KOPT-K1 (cell line): ENCODE results near the gene ACAT2.
"Not testable (repeated sequence)": the region's sequence is repeated elsewhere in the genome, so short reads cannot be mapped to it uniquely, and the experiment has no call there.

Experiments used
- H3K27ac ChIP-seq: fragments of 200-600 bp; sonication (generic); 2 replicates; pipeline ENCODE4 v1.5.1; 2016; ENCODE audit warnings: antibody characterized with exemption, mild to moderate bottlenecking, low read depth, low read length; ENCODE audit not compliant: poor library complexity, severe bottlenecking
- H3K36me3 ChIP-seq: fragments of 200-600 bp; sonication (generic); 2 replicates; pipeline ENCODE4 v1.5.1; 2017; ENCODE audit warnings: antibody characterized with exemption, mild to moderate bottlenecking, low read length, moderate library complexity; ENCODE audit not compliant: insufficient read depth
- H3K9me3 ChIP-seq: fragments of 200-600 bp; sonication (generic); 2 replicates; pipeline ENCODE4 v1.5.1; 2017; ENCODE audit warnings: antibody characterized with exemption, low read length, mild to moderate bottlenecking; ENCODE audit not compliant: insufficient read depth, poor library complexity, severe bottlenecking

ACAT2 gene

GRCh38 chr6:159806021-159806458 lies 44.2 kb downstream of the ACAT2 start:
- H3K36me3 ChIP-seq: no peaks in the 10 kb centered on the region
- H3K9me3 ChIP-seq: no peaks in the 10 kb centered on the region
- H3K27ac ChIP-seq: no peak overlapping the region

GRCh38 chr6:159807150-159807858 lies 45.5 kb downstream of the ACAT2 start:
- Histone ChIP-seq H3K9me3 (no peaks in the 10 kb centered on the region), H3K36me3 (no peaks in the 10 kb centered on the region), H3K27ac (no peak overlapping the region)

GRCh38 chr6:159808647-159809046 lies 46.8 kb downstream of the ACAT2 start:
- H3K27ac ChIP-seq: no peak overlapping the region
- no peaks in the 10 kb centered on the region for H3K9me3 ChIP-seq
- H3K36me3 ChIP-seq: no peaks in the 10 kb centered on the region

GRCh38 chr6:159809149-159809548 lies 47.3 kb downstream of the ACAT2 start:
- Histone ChIP-seq H3K9me3 (no peaks in the 10 kb centered on the region), H3K36me3 (no peaks in the 10 kb centered on the region), H3K27ac (no peak overlapping the region)

- no peak overlapping the region for H3K27ac ChIP-seq
- no peaks in the 10 kb centered on the region for H3K36me3 ChIP-seq
- H3K9me3 ChIP-seq: no peaks in the 10 kb centered on the region
Observed at GRCh38 chr6:159813781-159814180, 51.9 kb downstream of the ACAT2 start.

GRCh38 chr6:159815410-159815809 lies 53.6 kb downstream of the ACAT2 start:
- Histone ChIP-seq H3K9me3 (no peaks in the 10 kb centered on the region), H3K36me3 (no peaks in the 10 kb centered on the region), H3K27ac (peak overlapping the region; percentile 18)

DNA sequence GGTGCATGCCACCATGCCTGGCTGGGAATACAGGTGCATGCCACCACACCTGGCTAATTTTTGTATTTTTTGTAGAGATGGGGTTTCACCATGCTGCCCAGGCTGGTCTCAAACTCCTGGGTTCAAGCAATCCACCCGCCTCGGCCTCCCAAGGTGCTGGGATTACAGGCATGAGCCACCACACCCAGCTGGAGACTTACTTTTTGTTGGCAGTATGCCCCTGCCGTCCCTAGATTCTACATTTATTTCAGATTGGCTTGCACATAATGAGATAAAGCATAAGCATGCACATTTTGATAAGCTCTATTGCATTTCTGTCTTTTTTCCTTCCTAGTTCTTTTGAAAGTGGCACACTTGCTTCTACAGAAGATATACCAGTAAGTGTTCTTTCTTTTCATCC lies 54.9 kb downstream of the ACAT2 start:
- H3K9me3 ChIP-seq, H3K36me3 ChIP-seq: not testable (repeated sequence)
- H3K27ac ChIP-seq: peak overlapping the region; percentile 96

- H3K9me3 ChIP-seq: no peaks in the 10 kb centered on the region
Observed at GRCh38 chr6:159817951-159818739, 56.3 kb downstream of the ACAT2 start.

GRCh38 chr6:159819098-159819497 lies 57.3 kb downstream of the ACAT2 start:
- Histone ChIP-seq H3K27ac (peak overlapping the region; percentile 96), H3K36me3 (no peaks in the 10 kb centered on the region), H3K9me3 (no peaks in the 10 kb centered on the region)

More at GRCh38 chr6:159817951-159818739, 56.3 kb downstream of the ACAT2 start:
- Histone ChIP-seq H3K36me3 (no peaks in the 10 kb centered on the region), H3K27ac (peak overlapping the region; percentile 96)

DNA sequence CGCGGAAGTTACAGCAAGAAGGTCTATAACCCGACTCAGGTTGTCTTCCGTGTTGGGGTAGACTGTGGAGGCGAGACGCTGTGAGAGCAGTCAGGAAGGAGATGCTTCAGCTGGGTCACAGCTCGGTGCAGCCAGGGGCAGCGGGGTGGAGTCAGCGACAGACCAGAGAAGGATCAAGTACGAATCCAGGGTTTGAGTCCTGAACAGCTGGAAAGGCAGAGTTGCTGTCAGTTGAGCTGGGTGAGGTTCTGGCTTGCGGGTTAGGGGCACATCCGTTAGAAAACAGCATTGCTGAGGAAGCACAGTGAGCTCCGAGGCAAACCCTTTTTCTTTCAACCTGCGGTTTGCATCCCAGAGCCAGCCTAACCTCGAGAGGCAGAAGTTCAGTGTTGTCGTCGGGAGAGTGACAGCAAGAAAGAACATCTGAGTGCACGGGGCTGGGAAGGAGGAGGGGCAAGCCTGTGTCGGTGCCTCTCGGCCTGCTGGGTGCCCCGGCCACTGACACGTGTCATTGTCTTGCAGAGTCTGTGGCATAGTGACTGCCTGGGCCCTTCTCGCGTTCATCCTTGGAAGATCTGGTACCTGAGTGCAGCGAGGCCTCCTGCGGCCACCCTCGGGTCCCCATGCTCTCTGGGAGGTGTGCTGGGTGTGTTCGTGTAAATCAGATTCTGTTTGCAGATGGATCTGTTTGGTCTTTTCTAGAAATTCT lies 58.2 kb downstream of the ACAT2 start:
- Histone ChIP-seq H3K9me3 (no peaks in the 10 kb centered on the region), H3K36me3 (no peaks in the 10 kb centered on the region), H3K27ac (peak overlapping the region; percentile 96)

GRCh38 chr6:159821122-159821521 lies 59.3 kb downstream of the ACAT2 start:
- peak overlapping the region; percentile 96 for H3K27ac ChIP-seq
- no peaks in the 10 kb centered on the region for H3K9me3 ChIP-seq
- no peaks in the 10 kb centered on the region for H3K36me3 ChIP-seq

DNA sequence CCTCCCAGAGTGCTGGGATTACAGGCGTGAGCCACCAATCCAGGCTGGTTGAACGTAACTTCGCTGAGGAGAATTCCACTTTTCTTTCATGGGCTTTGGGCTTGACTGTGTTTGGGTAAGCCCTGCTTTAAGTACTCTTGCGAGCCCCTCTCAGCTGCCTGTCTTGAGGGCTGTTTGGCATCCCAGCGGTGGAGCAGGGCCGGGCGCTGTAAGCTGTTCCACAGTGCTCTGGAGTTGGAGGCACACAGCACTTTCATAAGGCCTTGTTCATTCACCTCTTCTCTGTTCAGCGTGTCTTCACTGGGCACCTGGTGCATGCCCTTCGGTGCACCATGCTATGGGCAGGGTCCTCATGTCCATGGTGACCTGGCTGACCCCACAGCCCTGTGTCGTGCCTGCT lies 59.9 kb downstream of the ACAT2 start:
- no peaks in the 10 kb centered on the region for H3K36me3 ChIP-seq
- peak overlapping the region; percentile 96 for H3K27ac ChIP-seq
- H3K9me3 ChIP-seq: no peaks in the 10 kb centered on the region

DNA sequence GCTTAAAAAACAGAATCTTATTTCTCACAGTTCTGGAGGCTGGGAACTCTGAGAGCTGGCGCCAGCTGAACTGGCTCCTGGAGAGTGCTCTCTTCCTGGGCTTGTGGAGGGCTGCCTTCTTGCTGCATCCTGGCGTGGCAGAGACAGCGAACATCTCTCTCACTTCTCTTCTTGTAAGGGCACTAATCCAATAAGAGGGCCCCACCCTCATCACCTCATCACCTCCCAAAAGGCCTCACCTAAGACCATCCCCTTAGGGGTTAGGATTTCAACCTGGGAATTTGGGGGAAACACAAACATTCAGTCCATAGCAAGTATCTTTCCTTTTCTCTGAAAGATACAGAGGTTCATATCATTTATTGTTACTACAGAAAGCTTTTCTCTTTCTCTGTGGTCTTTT lies 62.1 kb downstream of the ACAT2 start:
- H3K36me3 ChIP-seq: no peaks in the 10 kb centered on the region
- H3K27ac ChIP-seq: no peak overlapping the region
- no peaks in the 10 kb centered on the region for H3K9me3 ChIP-seq

- not testable (repeated sequence) for H3K9me3 ChIP-seq, H3K36me3 ChIP-seq, H3K27ac ChIP-seq
Observed at GRCh38 chr6:159824690-159825089, 62.8 kb downstream of the ACAT2 start.

- Histone ChIP-seq H3K9me3 (no peaks in the 10 kb centered on the region), H3K36me3 (no peaks in the 10 kb centered on the region), H3K27ac (no peak overlapping the region)
Observed at GRCh38 chr6:159826004-159826403, 64.2 kb downstream of the ACAT2 start.
